ENCODE measurements around the gene OMP.

The OMP gene

GRCh38 chr11:77122576-77123212, 20.1 kb downstream of the OMP start:
- no peak overlapping the region for H3K4me3 ChIP-seq (ENCODE audit: low read length)
- DNase-seq (ENCODE audit: low read depth) = no peak
- no peak for TF ChIP-seq CTCF (IDR thresholded peaks at IDR 0.05; ENCODE audit: insufficient read depth, low read depth, low read length, missing control alignments)

- DNase-seq (ENCODE audit: low read depth) = no peak
- H3K4me3 ChIP-seq (ENCODE audit: low read length) = no peak overlapping the region
- no peak for TF ChIP-seq CTCF (IDR thresholded peaks at IDR 0.05; ENCODE audit: insufficient read depth, low read depth, low read length, missing control alignments)
Observed at GRCh38 chr11:77123591-77123990, 21.0 kb downstream of the OMP start.

GRCh38 chr11:77124041-77124440, 21.4 kb downstream of the OMP start:
- H3K4me3 ChIP-seq (ENCODE audit: low read length) = no peak overlapping the region
- TF ChIP-seq CTCF (IDR thresholded peaks at IDR 0.05; ENCODE audit: insufficient read depth, low read depth, low read length, missing control alignments) = no peak
- no peak for DNase-seq (ENCODE audit: low read depth)

- no peak overlapping the region for H3K4me3 ChIP-seq (ENCODE audit: low read length)
- TF ChIP-seq CTCF (IDR thresholded peaks at IDR 0.05; ENCODE audit: insufficient read depth, low read depth, low read length, missing control alignments) = no peak
- no peak for DNase-seq (ENCODE audit: low read depth)
Observed at GRCh38 chr11:77124488-77124887, 21.8 kb downstream of the OMP start.

GRCh38 chr11:77125191-77125590, 22.6 kb downstream of the OMP start:
- no peak for DNase-seq (ENCODE audit: low read depth)
- TF ChIP-seq CTCF (IDR thresholded peaks at IDR 0.05; ENCODE audit: insufficient read depth, low read depth, low read length, missing control alignments) = no peak

GRCh38 chr11:77125695-77126094, 23.1 kb downstream of the OMP start:
- TF ChIP-seq CTCF (IDR thresholded peaks at IDR 0.05; ENCODE audit: insufficient read depth, low read depth, low read length, missing control alignments) = no peak
- no peak overlapping the region for H3K4me3 ChIP-seq (ENCODE audit: low read length)
- DNase-seq (ENCODE audit: low read depth) = no peak

More at GRCh38 chr11:77125191-77125590, 22.6 kb downstream of the OMP start:
- H3K4me3 ChIP-seq (ENCODE audit: low read length) = no peak overlapping the region

GRCh38 chr11:77126156-77126775, 23.6 kb downstream of the OMP start:
- no peak for TF ChIP-seq CTCF (IDR thresholded peaks at IDR 0.05; ENCODE audit: insufficient read depth, low read depth, low read length, missing control alignments)
- no peak overlapping the region for H3K4me3 ChIP-seq (ENCODE audit: low read length)
- DNase-seq (ENCODE audit: low read depth) = no peak
